ENCODE results near the gene TOMM7.
"Not testable (repeated sequence)": the region's sequence is repeated elsewhere in the genome, so short reads cannot be mapped to it uniquely, and the experiment has no call there.

The TOMM7 gene

GRCh38 chr7:22781230-22781711, 41.4 kb downstream of the TOMM7 start:
- no peaks in the 10 kb centered on the region for H3K9me2 ChIP-seq (replicated peaks; ENCODE audit: control insufficient read depth, low read length)
- no peak overlapping the region for H3K4me3 ChIP-seq (ENCODE audit: low read length)
- H4K20me1 ChIP-seq (ENCODE audit: control insufficient read depth, insufficient read depth, low read depth, low read length) = no peaks in the 10 kb centered on the region
- H3K79me2 ChIP-seq (ENCODE audit: control insufficient read depth, low read length) = no peaks in the 10 kb centered on the region
- no peak overlapping the region for H3K27ac ChIP-seq (ENCODE audit: low read depth, low read length)
- H3K36me3 ChIP-seq (ENCODE audit: control insufficient read depth, low read length) = no peaks in the 10 kb centered on the region
- H3F3A ChIP-seq (ENCODE audit: control insufficient read depth, insufficient read depth) = no peaks in the 10 kb centered on the region
- no peak for TF ChIP-seq EZH2phosphoT487 (IDR thresholded peaks at IDR 0.05; ENCODE audit: borderline replicate concordance, low read length)
- TF ChIP-seq CTCF (IDR thresholded peaks at IDR 0.05; ENCODE audit: low read depth, low read length, poor library complexity, severe bottlenecking) = no peak
- H3K4me2 ChIP-seq (ENCODE audit: low read length) = no peak overlapping the region
- H3K4me1 ChIP-seq (ENCODE audit: control insufficient read depth, low read length) = no peaks in the 10 kb centered on the region
- no peaks in the 10 kb centered on the region for H3K9me3 ChIP-seq (ENCODE audit: control insufficient read depth, insufficient read depth, low read length)
- H3K27me3 ChIP-seq (ENCODE audit: control insufficient read depth, low read length) = peaks cover 11% of the 10 kb centered on the region

DNA sequence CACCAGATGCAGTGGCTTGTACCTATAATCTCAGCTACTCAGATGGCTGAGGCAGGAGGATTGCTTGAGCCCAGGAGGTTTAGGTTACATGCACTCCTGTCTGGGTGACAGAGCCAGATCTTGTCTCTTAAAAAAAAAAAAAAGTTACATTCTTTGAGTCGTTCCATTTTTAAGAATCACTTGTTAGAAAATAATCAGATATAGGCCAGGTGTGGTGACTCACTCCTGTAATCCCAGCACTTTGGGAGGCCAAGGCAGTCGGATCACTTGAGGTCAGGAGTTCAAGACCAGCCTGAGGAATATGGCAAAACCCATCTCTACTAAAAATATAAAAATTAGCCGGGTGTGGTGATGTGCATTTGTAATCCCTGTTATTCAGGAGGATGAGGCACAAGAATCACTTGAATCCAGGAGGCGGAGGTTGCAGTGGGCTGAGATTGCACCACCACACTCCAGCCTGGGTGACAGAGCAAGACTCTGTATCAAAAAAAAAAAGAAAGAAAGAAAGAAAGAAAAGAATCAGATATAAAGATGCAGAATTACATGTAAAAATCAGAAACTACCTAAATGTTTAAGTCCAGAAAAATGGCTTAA, 42.8 kb downstream of the TOMM7 start:
- H3K4me3 ChIP-seq (ENCODE audit: low read length); H4K20me1 ChIP-seq (ENCODE audit: control insufficient read depth, insufficient read depth, low read depth, low read length); H3K9me2 ChIP-seq (replicated peaks; ENCODE audit: control insufficient read depth, low read length); H3K79me2 ChIP-seq (ENCODE audit: control insufficient read depth, low read length); H3K36me3 ChIP-seq (ENCODE audit: control insufficient read depth, low read length); H3K4me1 ChIP-seq (ENCODE audit: control insufficient read depth, low read length); H3K9me3 ChIP-seq (ENCODE audit: control insufficient read depth, insufficient read depth, low read length); H3F3A ChIP-seq (ENCODE audit: control insufficient read depth, insufficient read depth); H3K4me2 ChIP-seq (ENCODE audit: low read length); H3K27ac ChIP-seq (ENCODE audit: low read depth, low read length): not testable (repeated sequence)
- H3K27me3 ChIP-seq (ENCODE audit: control insufficient read depth, low read length) = peaks cover 11% of the 10 kb centered on the region

GRCh38 chr7:22776964-22777363, 45.7 kb downstream of the TOMM7 start:
- Histone ChIP-seq H3F3A (ENCODE audit: control insufficient read depth, insufficient read depth) (no peaks in the 10 kb centered on the region), H3K4me1 (ENCODE audit: control insufficient read depth, low read length) (no peaks in the 10 kb centered on the region), H3K4me3 (ENCODE audit: low read length) (no peak overlapping the region), H3K36me3 (ENCODE audit: control insufficient read depth, low read length) (no peaks in the 10 kb centered on the region), H3K27ac (ENCODE audit: low read depth, low read length) (no peak overlapping the region), H3K9me2 (replicated peaks; ENCODE audit: control insufficient read depth, low read length) (no peaks in the 10 kb centered on the region), H3K9me3 (ENCODE audit: control insufficient read depth, insufficient read depth, low read length) (no peaks in the 10 kb centered on the region), H3K27me3 (ENCODE audit: control insufficient read depth, low read length) (peaks cover 10% of the 10 kb centered on the region), H3K4me2 (ENCODE audit: low read length) (no peak overlapping the region), H4K20me1 (ENCODE audit: control insufficient read depth, insufficient read depth, low read depth, low read length) (no peaks in the 10 kb centered on the region), H3K79me2 (ENCODE audit: control insufficient read depth, low read length) (no peaks in the 10 kb centered on the region)
- TF ChIP-seq CTCF (IDR thresholded peaks at IDR 0.05; ENCODE audit: low read depth, low read length, poor library complexity, severe bottlenecking) (no peak), EZH2phosphoT487 (IDR thresholded peaks at IDR 0.05; ENCODE audit: borderline replicate concordance, low read length) (no peak)

- Histone ChIP-seq H3F3A (ENCODE audit: control insufficient read depth, insufficient read depth) (no peaks in the 10 kb centered on the region), H3K9me3 (ENCODE audit: control insufficient read depth, insufficient read depth, low read length) (no peaks in the 10 kb centered on the region), H3K27ac (ENCODE audit: low read depth, low read length) (no peak overlapping the region), H3K4me2 (ENCODE audit: low read length) (no peak overlapping the region), H4K20me1 (ENCODE audit: control insufficient read depth, insufficient read depth, low read depth, low read length) (no peaks in the 10 kb centered on the region), H3K9me2 (replicated peaks; ENCODE audit: control insufficient read depth, low read length) (no peaks in the 10 kb centered on the region), H3K4me1 (ENCODE audit: control insufficient read depth, low read length) (no peaks in the 10 kb centered on the region), H3K27me3 (ENCODE audit: control insufficient read depth, low read length) (peaks cover 16% of the 10 kb centered on the region; the same call in 1 of the 2 replicates), H3K36me3 (ENCODE audit: control insufficient read depth, low read length) (no peaks in the 10 kb centered on the region), H3K4me3 (ENCODE audit: low read length) (no peak overlapping the region), H3K79me2 (ENCODE audit: control insufficient read depth, low read length) (no peaks in the 10 kb centered on the region)
- TF ChIP-seq EZH2phosphoT487 (IDR thresholded peaks at IDR 0.05; ENCODE audit: borderline replicate concordance, low read length) (no peak), CTCF (IDR thresholded peaks at IDR 0.05; ENCODE audit: low read depth, low read length, poor library complexity, severe bottlenecking) (no peak)
These were observed 49.8 kb downstream of the TOMM7 start for GRCh38 chr7:22772885-22773284.

Measured in DOHH2 (cell line).